PC-3 (cell line): Measurements from ENCODE around the gene CHP2. TPM values are rescaled to one million over a fixed set of nuclear protein-coding genes. Genes with fewer than 3 reads are reported as not detected.

ENCODE experiments used
- ATAC-seq: fragments of 200-7000 bp; cut with Tn5 transposase; 2 replicates; pipeline ENCODE4 v1.9.1; 2020; ENCODE audit warnings: mild to moderate bottlenecking, moderate library complexity
- BruUV-seq: library from RNA; stranded (reverse); fragments of 400-500 nt; replicated peaks from 2 replicates; lab custom pipeline; 2021; lab: Mats Ljungman, UMichigan
- CTCF ChIA-PET: fragments of 300-600 bp; sonication (Branson Sonifier 250); formaldehyde crosslinking; loops from one replicate; lab custom pipeline; 2022; ENCODE audit warnings: antibody characterized with exemption; lab: Charles Lee
- POLR2A ChIA-PET: fragments of 300-600 bp; sonication (Branson Sonifier 250); formaldehyde crosslinking; loops from one replicate; lab custom pipeline; 2022; ENCODE audit warnings: antibody characterized with exemption; ENCODE audit not compliant: unreplicated experiment; lab: Charles Lee
- DNase-seq: peaks from one replicate; pipeline ENCODE4 v3.0.0-alpha.2; 2015
- H2AFZ ChIP-seq: fragments of 300-600 bp; sonication (generic); 2 replicates; pipeline ENCODE4 v1.6.0; 2016; ENCODE audit warnings: antibody characterized with exemption, low read length
- H3F3A ChIP-seq: fragments of 300-600 bp; sonication (generic); one replicate; pipeline ENCODE4 v1.6.0; 2017; ENCODE audit warnings: antibody characterized with exemption, low read length, control low read depth, mild to moderate bottlenecking; ENCODE audit not compliant: unreplicated experiment
- H3K27ac ChIP-seq: fragments of 300-600 bp; sonication (generic); 2 replicates; pipeline ENCODE4 v1.5.1; 2016; ENCODE audit warnings: mild to moderate bottlenecking, low read length
- H3K27me3 ChIP-seq: fragments of 300-600 bp; sonication (generic); 2 replicates; pipeline ENCODE4 v1.6.1; 2016; ENCODE audit warnings: low read length, mixed read lengths
- H3K36me3 ChIP-seq: fragments of 300-600 bp; sonication (generic); 2 replicates; pipeline ENCODE4 v1.6.1; 2016; ENCODE audit warnings: low read depth, mixed run types, low read length, mixed read lengths
- H3K4me1 ChIP-seq: fragments of 300-600 bp; sonication (generic); 2 replicates; pipeline ENCODE4 v1.5.1; 2016; ENCODE audit warnings: low read length; ENCODE audit not compliant: insufficient read depth
- H3K4me2 ChIP-seq: fragments of 300-600 bp; sonication (generic); 2 replicates; pipeline ENCODE4 v1.6.0; 2016; ENCODE audit warnings: low read length
- H3K4me3 ChIP-seq: fragments of 300-600 bp; sonication (generic); 2 replicates; pipeline ENCODE4 v1.5.1; 2016; ENCODE audit warnings: mild to moderate bottlenecking, low read length, mixed read lengths
- H3K79me2 ChIP-seq: fragments of 300-600 bp; sonication (generic); 2 replicates; pipeline ENCODE4 v1.6.1; 2017; ENCODE audit warnings: low read length, mixed read lengths
- H3K9ac ChIP-seq: fragments of 300-600 bp; sonication (generic); 2 replicates; pipeline ENCODE4 v1.6.0; 2016; ENCODE audit warnings: mild to moderate bottlenecking, low read length
- H3K9me2 ChIP-seq: fragments of 300-600 bp; sonication (generic); replicated peaks from 2 replicates; pipeline ENCODE4 v1.6.1; 2016; ENCODE audit warnings: mixed run types, low read length, mixed read lengths
- H3K9me3 ChIP-seq: fragments of 300-600 bp; sonication (generic); 2 replicates; pipeline ENCODE4 v1.6.1; 2016; ENCODE audit warnings: low read length, mixed read lengths
- H4K20me1 ChIP-seq: fragments of 300-600 bp; sonication (generic); 2 replicates; pipeline ENCODE4 v1.6.1; 2016; ENCODE audit warnings: low read length, mixed read lengths
- CTCF ChIP-seq: fragments of 300-600 bp; sonication (generic); conservative IDR thresholded peaks from 2 replicates; pipeline ENCODE4 v1.5.1; 2017; ENCODE audit warnings: antibody characterized with exemption, low read depth, mild to moderate bottlenecking, low read length
- EZH2 ChIP-seq: fragments of 300-600 bp; sonication (generic); IDR thresholded peaks from one replicate; pipeline ENCODE4 v1.6.1; 2017; ENCODE audit warnings: antibody characterized with exemption, mild to moderate bottlenecking, low read length; ENCODE audit not compliant: unreplicated experiment
- EZH2phosphoT487 ChIP-seq: fragments of 300-600 bp; sonication (generic); IDR thresholded peaks from 2 replicates; pipeline ENCODE4 v1.6.1; 2018; ENCODE audit warnings: mild to moderate bottlenecking, antibody characterized with exemption, low read length, borderline replicate concordance
- intact Hi-C: fragments of 100-400 bp; cut with micrococcal nuclease; formaldehyde crosslinking; loops from 2 replicates; pipeline ENCODE4 v1.9.0; 2023
- total RNA-seq: library from RNA; depleted of rRNA; stranded (reverse); fragments of >200 nt; gene quantifications from 2 replicates; pipeline ENCODE4 v1.2.3, GENCODE V29; 2014

Gene CHP2
- total RNA-seq, 1 experiment from 2014 or later, result not detected

GRCh38 chr16:23724096-23724784, 30.6 kb upstream of the CHP2 start:
- no peak overlapping the region for H3K27ac ChIP-seq
- ATAC-seq (no peak), DNase-seq (no peak)
- no peaks in the 10 kb centered on the region for H3K9me2 ChIP-seq
- H3K27me3 ChIP-seq, result no peaks in the 10 kb centered on the region
- no peak overlapping the region for H3K4me2 ChIP-seq
- H3K4me3 ChIP-seq, result no peak overlapping the region
- no peaks in the 10 kb centered on the region for H4K20me1 ChIP-seq
- POLR2A ChIA-PET, result no interaction called here
- BruUV-seq, result no TSS peak
- no peaks in the 10 kb centered on the region for H3K36me3 ChIP-seq
- intact Hi-C loops, result no loop called here
- H3F3A ChIP-seq, result no peaks in the 10 kb centered on the region
- no peaks in the 10 kb centered on the region for H3K79me2 ChIP-seq
- CTCF ChIA-PET, result no interaction called here
- H2AFZ ChIP-seq, result no peak overlapping the region
- no peaks in the 10 kb centered on the region for H3K9me3 ChIP-seq
- H3K9ac ChIP-seq, result no peak overlapping the region
- H3K4me1 ChIP-seq, result no peaks in the 10 kb centered on the region
- no peak for TF ChIP-seq CTCF
- no peak for TF ChIP-seq EZH2
- TF ChIP-seq EZH2phosphoT487, result no peak

- H3K27ac ChIP-seq, result no peak overlapping the region
Observed at GRCh38 chr16:23724785-23725131, 30.1 kb upstream of the CHP2 start.

More at GRCh38 chr16:23724785-23725131, 30.1 kb upstream of the CHP2 start:
- H3F3A ChIP-seq, result no peaks in the 10 kb centered on the region
- CTCF ChIA-PET, result no interaction called here
- H4K20me1 ChIP-seq, result no peaks in the 10 kb centered on the region
- intact Hi-C loops, result loop anchor here (5.0 kb wide), 1 partner anchor 52 kb away; no protein-coding TSS in a partner anchor
- no peaks in the 10 kb centered on the region for H3K9me3 ChIP-seq
- H3K4me1 ChIP-seq, result no peaks in the 10 kb centered on the region
- POLR2A ChIA-PET, result no interaction called here
- TF ChIP-seq CTCF, result no peak
- no peak for TF ChIP-seq EZH2
- TF ChIP-seq EZH2phosphoT487, result no peak
- ATAC-seq (no peak), DNase-seq (no peak)
- no TSS peak for BruUV-seq
- no peak overlapping the region for H3K4me3 ChIP-seq
- H3K4me2 ChIP-seq, result no peak overlapping the region
- no peak overlapping the region for H2AFZ ChIP-seq
- no peak overlapping the region for H3K9ac ChIP-seq
- no peaks in the 10 kb centered on the region for H3K27me3 ChIP-seq
- no peaks in the 10 kb centered on the region for H3K79me2 ChIP-seq
- no peaks in the 10 kb centered on the region for H3K9me2 ChIP-seq
- H3K36me3 ChIP-seq, result no peaks in the 10 kb centered on the region
